Measurements from ENCODE around the gene ARHGAP26.

GRCh38 chr5:143207563-143208364, 437.6 kb downstream of the ARHGAP26 start:
- no peak for TF ChIP-seq EZH2 (IDR thresholded peaks at IDR 0.05; ENCODE audit: borderline replicate concordance, insufficient read depth, low read length, poor library complexity, severe bottlenecking)
- TF ChIP-seq, protein P1, sequence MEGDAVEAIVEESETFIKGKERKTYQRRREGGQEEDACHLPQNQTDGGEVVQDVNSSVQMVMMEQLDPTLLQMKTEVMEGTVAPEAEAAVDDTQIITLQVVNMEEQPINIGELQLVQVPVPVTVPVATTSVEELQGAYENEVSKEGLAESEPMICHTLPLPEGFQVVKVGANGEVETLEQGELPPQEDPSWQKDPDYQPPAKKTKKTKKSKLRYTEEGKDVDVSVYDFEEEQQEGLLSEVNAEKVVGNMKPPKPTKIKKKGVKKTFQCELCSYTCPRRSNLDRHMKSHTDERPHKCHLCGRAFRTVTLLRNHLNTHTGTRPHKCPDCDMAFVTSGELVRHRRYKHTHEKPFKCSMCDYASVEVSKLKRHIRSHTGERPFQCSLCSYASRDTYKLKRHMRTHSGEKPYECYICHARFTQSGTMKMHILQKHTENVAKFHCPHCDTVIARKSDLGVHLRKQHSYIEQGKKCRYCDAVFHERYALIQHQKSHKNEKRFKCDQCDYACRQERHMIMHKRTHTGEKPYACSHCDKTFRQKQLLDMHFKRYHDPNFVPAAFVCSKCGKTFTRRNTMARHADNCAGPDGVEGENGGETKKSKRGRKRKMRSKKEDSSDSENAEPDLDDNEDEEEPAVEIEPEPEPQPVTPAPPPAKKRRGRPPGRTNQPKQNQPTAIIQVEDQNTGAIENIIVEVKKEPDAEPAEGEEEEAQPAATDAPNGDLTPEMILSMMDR (IDR thresholded peaks at IDR 0.05; ENCODE audit: poor library complexity, severe bottlenecking): no peak
